ENCODE results near the gene FBXO28.

The FBXO28 gene

GRCh38 chr1:224160171-224160682 lies 46.3 kb downstream of the FBXO28 start:
- no peak for DNase-seq

- DNase-seq = no peak
Measured at GRCh38 chr1:224162768-224163167, 48.9 kb downstream of the FBXO28 start.

- DNase-seq = no peak
Measured at GRCh38 chr1:224163311-224163710, 49.4 kb downstream of the FBXO28 start.

DNA sequence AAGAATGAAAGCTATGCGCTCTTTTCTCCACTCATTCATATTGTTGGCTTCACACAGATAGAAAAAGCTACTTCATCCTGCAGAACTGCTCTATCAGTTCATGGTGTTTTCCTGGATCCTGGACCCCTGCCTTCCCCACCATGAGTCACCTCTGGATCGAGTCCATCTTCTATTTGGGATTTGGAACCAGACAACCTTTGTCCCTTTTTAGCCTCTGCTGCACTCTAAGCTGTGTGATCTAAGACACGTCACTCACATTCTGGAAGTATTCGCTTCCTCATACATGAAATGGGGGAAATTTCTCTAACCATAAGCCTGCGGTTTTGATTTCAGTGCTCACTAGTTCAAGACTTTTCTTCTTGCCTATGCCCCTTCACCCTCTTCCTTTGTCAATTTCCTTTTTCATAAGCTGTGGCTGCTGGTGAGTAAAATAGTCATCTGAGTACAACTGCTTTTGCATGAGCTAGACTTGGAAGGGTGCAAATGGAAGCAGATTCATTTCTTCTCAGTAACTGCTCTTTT lies 55.0 kb downstream of the FBXO28 start:
- DNase-seq = no peak

GRCh38 chr1:224169718-224170270 lies 55.9 kb downstream of the FBXO28 start:
- no peak for DNase-seq

- no peak for DNase-seq
Measured at GRCh38 chr1:224170343-224170742, 56.4 kb downstream of the FBXO28 start.

GRCh38 chr1:224170748-224171478 lies 57.0 kb downstream of the FBXO28 start:
- DNase-seq = no peak

- no peak for DNase-seq
Measured at GRCh38 chr1:224172229-224172628, 58.3 kb downstream of the FBXO28 start.

- no peak for DNase-seq
Measured at GRCh38 chr1:224173523-224173922, 59.6 kb downstream of the FBXO28 start.

GRCh38 chr1:224175617-224176016 lies 61.7 kb downstream of the FBXO28 start:
- no peak for DNase-seq

GRCh38 chr1:224177356-224177999 lies 63.6 kb downstream of the FBXO28 start:
- DNase-seq = no peak

GRCh38 chr1:224178894-224179293 lies 65.0 kb downstream of the FBXO28 start:
- DNase-seq = no peak

DNA sequence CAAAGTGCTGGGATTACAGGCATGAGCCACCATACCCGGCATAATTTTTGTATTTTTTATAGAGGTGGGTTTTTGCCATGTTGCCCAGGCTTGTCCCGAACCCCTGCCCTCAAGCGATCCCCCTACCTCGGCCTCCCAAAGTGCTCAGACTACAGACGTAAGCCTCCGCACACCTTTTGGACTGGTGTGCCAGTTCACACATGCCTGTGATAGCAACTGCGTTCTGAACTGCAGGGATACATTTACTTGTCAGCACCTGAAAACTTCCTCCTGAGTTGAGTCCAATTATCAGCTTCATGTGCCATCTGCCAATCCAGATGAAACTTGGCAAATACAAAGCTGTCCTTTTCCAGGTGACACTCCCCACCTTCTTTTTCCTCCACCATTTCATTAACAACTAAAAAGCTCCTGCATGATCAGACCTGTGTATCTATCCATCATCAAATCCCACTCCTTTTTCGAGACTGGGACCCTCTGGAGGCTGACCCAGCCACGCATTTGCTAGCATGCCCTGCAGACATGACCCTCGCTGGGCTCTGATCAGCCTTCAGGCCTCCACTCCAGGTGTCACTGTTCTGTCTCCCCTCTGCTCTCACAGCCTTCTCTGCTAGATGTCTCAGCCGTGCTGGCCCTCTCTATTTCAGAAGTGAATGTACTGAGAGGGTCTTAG lies 67.0 kb downstream of the FBXO28 start:
- no peak for DNase-seq

- DNase-seq = no peak
Measured at GRCh38 chr1:224181453-224181810, 67.5 kb downstream of the FBXO28 start.

GRCh38 chr1:224182057-224182865 lies 68.3 kb downstream of the FBXO28 start:
- DNase-seq = no peak

GRCh38 chr1:224182866-224183590 lies 69.1 kb downstream of the FBXO28 start, which contains the start of gene DEGS1:
Gene DEGS1 (plus strand): TSS chr1:224183240. CDS start chr1:224183337, 97 bp downstream.
- DNase-seq = peak; percentile 40

DNA sequence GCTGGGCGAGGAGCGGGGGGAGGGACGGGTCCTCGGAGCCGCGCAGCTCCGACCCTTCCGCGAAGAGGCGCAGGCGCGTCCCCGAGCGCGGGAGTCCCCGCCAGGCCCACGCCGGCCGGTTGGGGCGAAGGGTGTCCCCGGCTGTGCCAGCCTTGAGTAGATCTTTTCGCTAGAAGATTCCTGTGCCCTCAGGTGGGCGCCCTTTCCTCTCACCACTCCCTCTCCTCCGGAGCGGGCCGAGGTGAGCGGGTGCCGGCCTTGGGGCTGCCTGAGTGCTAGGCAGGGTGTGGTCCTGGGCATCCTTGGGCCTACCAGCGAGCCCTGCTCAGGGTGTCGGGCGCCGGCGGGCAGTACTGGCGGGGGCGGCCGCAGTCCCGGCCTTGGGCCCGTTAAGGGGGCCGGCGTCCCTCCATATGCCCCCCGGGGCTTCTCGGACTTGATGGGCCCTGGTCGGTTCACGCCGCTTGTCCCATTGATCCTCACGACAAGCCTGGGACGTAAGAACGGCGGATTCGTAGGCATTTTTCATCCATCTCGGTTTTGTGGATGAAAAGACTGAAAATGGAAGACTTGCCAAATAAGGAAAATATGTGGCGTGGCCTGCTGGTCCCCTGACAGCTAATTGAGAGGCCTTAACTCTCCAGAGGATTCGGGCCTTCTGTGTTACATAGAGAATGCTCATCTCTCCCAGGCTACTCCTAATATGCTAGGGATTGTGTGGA lies 69.8 kb downstream of the FBXO28 start:
- no peak for DNase-seq

GRCh38 chr1:224185208-224185607 lies 71.3 kb downstream of the FBXO28 start:
- DNase-seq = no peak

GRCh38 chr1:224188286-224188685 lies 74.4 kb downstream of the FBXO28 start:
- no peak for DNase-seq

DNA sequence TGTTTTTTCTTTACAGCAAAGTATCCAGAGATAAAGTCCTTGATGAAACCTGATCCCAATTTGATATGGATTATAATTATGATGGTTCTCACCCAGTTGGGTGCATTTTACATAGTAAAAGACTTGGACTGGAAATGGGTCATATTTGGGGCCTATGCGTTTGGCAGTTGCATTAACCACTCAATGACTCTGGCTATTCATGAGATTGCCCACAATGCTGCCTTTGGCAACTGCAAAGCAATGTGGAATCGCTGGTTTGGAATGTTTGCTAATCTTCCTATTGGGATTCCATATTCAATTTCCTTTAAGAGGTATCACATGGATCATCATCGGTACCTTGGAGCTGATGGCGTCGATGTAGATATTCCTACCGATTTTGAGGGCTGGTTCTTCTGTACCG lies 75.7 kb downstream of the FBXO28 start:
- DNase-seq = no peak
